Neural cell (in vitro differentiated cells): ENCODE measurements around the gene HSFY1.
"Not testable (repeated sequence)": the region's sequence is repeated elsewhere in the genome, so short reads cannot be mapped to it uniquely, and the experiment has no call there.

Experiments
- EP300 ChIP-seq: fragments of 450-650 bp; conservative IDR thresholded peaks from 2 replicates; pipeline ENCODE4 v1.6.1; 2014; ENCODE audit warnings: antibody characterized with exemption, mild to moderate bottlenecking, moderate library complexity; ENCODE audit not compliant: poor library complexity, severe bottlenecking
- EZH2 ChIP-seq: fragments of 200-600, 300-800 bp; shearing (Covaris generic), sonication (generic); IDR thresholded peaks from 2 replicates; pipeline ENCODE4 v1.6.1; 2014; ENCODE audit warnings: antibody characterized with exemption, low read length, borderline replicate concordance, mild to moderate bottlenecking; ENCODE audit not compliant: insufficient read depth, poor library complexity, severe bottlenecking
- POLR2AphosphoS5 ChIP-seq: IDR thresholded peaks from 2 replicates; pipeline ENCODE4 v1.6.1; 2012
- RAD21 ChIP-seq: fragments of 450-650 bp; conservative IDR thresholded peaks from 2 replicates; pipeline ENCODE4 v1.6.1; 2014; ENCODE audit warnings: antibody characterized with exemption, mild to moderate bottlenecking, moderate library complexity
- SMC3 ChIP-seq: fragments of 450-650 bp; conservative IDR thresholded peaks from 2 replicates; pipeline ENCODE4 v1.6.1; 2014; ENCODE audit warnings: antibody characterized with exemption, mild to moderate bottlenecking, moderate library complexity; ENCODE audit not compliant: poor library complexity
- TF ChIP-seq, protein P1 (sequence below): fragments of 450-650 bp; IDR thresholded peaks from 2 replicates; pipeline ENCODE4 v1.5.1; 2014; ENCODE audit warnings: antibody characterized with exemption, mild to moderate bottlenecking, moderate library complexity; ENCODE audit not compliant: poor library complexity, severe bottlenecking
- TF ChIP-seq, protein P2 (sequence below): IDR thresholded peaks from 2 replicates; pipeline ENCODE4 v1.6.1; 2012; ENCODE audit warnings: borderline replicate concordance

DNA sequence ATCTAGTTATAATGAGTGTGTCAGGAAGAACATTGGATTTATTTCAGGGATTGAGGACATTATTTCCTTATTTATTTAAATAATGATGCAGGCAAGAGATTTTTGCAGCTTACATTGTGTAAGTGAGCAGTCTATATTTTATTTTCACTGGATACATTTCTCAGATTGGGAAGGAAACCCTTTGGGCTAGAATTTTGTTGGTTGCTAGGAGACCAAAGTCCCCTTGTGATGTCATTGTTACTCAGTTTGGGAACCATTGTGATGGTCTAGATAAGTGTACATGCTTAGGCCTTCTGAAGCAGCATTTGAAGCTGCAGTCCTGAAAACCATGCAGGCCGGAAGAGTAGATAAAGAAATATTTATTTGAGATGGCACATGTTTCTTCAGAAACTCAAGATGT is at the start of gene HSFY1:
- TF ChIP-seq, protein P1, sequence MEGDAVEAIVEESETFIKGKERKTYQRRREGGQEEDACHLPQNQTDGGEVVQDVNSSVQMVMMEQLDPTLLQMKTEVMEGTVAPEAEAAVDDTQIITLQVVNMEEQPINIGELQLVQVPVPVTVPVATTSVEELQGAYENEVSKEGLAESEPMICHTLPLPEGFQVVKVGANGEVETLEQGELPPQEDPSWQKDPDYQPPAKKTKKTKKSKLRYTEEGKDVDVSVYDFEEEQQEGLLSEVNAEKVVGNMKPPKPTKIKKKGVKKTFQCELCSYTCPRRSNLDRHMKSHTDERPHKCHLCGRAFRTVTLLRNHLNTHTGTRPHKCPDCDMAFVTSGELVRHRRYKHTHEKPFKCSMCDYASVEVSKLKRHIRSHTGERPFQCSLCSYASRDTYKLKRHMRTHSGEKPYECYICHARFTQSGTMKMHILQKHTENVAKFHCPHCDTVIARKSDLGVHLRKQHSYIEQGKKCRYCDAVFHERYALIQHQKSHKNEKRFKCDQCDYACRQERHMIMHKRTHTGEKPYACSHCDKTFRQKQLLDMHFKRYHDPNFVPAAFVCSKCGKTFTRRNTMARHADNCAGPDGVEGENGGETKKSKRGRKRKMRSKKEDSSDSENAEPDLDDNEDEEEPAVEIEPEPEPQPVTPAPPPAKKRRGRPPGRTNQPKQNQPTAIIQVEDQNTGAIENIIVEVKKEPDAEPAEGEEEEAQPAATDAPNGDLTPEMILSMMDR = not testable (repeated sequence)
- TF ChIP-seq, protein P2, sequence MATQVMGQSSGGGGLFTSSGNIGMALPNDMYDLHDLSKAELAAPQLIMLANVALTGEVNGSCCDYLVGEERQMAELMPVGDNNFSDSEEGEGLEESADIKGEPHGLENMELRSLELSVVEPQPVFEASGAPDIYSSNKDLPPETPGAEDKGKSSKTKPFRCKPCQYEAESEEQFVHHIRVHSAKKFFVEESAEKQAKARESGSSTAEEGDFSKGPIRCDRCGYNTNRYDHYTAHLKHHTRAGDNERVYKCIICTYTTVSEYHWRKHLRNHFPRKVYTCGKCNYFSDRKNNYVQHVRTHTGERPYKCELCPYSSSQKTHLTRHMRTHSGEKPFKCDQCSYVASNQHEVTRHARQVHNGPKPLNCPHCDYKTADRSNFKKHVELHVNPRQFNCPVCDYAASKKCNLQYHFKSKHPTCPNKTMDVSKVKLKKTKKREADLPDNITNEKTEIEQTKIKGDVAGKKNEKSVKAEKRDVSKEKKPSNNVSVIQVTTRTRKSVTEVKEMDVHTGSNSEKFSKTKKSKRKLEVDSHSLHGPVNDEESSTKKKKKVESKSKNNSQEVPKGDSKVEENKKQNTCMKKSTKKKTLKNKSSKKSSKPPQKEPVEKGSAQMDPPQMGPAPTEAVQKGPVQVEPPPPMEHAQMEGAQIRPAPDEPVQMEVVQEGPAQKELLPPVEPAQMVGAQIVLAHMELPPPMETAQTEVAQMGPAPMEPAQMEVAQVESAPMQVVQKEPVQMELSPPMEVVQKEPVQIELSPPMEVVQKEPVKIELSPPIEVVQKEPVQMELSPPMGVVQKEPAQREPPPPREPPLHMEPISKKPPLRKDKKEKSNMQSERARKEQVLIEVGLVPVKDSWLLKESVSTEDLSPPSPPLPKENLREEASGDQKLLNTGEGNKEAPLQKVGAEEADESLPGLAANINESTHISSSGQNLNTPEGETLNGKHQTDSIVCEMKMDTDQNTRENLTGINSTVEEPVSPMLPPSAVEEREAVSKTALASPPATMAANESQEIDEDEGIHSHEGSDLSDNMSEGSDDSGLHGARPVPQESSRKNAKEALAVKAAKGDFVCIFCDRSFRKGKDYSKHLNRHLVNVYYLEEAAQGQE = not testable (repeated sequence)
- TF ChIP-seq EP300, RAD21, POLR2AphosphoS5, EZH2, SMC3: not testable (repeated sequence)
